Mucosa of descending colon (tissue), 3 donors: ENCODE measurements around the gene NRTN. TPM values are rescaled to one million over a fixed set of nuclear protein-coding genes. Genes with fewer than 3 reads are reported as not detected.

Experiments
- ATAC-seq: fragments of 200-7000 bp; cut with Tn5 transposase; one replicate; pipeline ENCODE4 v1.9.1; 2020; ENCODE audit warnings: mild to moderate bottlenecking, moderate library complexity
- DNase-seq, 3 donors: peaks; one replicate each; pipeline ENCODE4 v3.0.0-alpha.2; 2020
- H3K36me3 ChIP-seq: fragments of 200-600 bp; one replicate; pipeline ENCODE4 v1.8.0; 2021; ENCODE audit warnings: low read depth, mild to moderate bottlenecking
- H3K4me1 ChIP-seq: fragments of 200-600 bp; one replicate; pipeline ENCODE4 v1.8.0; 2021; ENCODE audit warnings: low read depth, mild to moderate bottlenecking
- H3K4me3 ChIP-seq: fragments of 200-600 bp; one replicate; pipeline ENCODE4 v1.8.0; 2021; ENCODE audit warnings: mild to moderate bottlenecking
- H3K9me3 ChIP-seq: fragments of 200-600 bp; one replicate; pipeline ENCODE4 v1.8.0; 2021; ENCODE audit warnings: mild to moderate bottlenecking
- CTCF ChIP-seq: fragments of 200-600 bp; IDR thresholded peaks from one replicate; pipeline ENCODE4 v1.8.0; 2022; ENCODE audit warnings: antibody characterized with exemption, mild to moderate bottlenecking
- intact Hi-C, 2 donors: fragments of 100-400 bp; cut with DNase I in 1 of 2; cut with micrococcal nuclease in 1 of 2; formaldehyde crosslinking; loops; one replicate each; pipeline versions ENCODE4 v1.11.0 to v1.11.1; 2022; cut with DNase I, micrococcal nuclease
- total RNA-seq, 3 donors: library from RNA; stranded (reverse); fragmentation: NEBNext Ultra II Directional in 2 of 3; extraction: Animal tissue kit (Norgen Biotek cat#: 25700) in 2 of 3; gene quantifications; one replicate each; pipeline versions ENCODE4 v1.2.1 to v1.2.4, GENCODE V29; 2021 to 2023
- donor health status: DM: no; HTN: no; CAD: no; lungs with moderate emphysema.
- donor health status: DM: no; HTN: no; CAD: no.
- donor health status: DM: no; HTN: yes; CAD: no.

Gene NRTN
- total RNA-seq, 3 donors from 2014 or later: 0.64 to 11.3 (median 1.4) TPM

GRCh38 chr19:5820785-5821184, 15.9 kb downstream of the NRTN start:
- H3K36me3 ChIP-seq: no peaks in the 10 kb centered on the region
- DNase-seq (no peak), ATAC-seq (no peak)
- no peaks in the 10 kb centered on the region for H3K9me3 ChIP-seq
- no peak for TF ChIP-seq CTCF
- no peaks in the 10 kb centered on the region for H3K4me1 ChIP-seq
- H3K4me3 ChIP-seq: no peak overlapping the region
- intact Hi-C loops: no loop called here

- ATAC-seq (no peak), DNase-seq (no peak)
- intact Hi-C loops: no loop called here
- Histone ChIP-seq H3K4me1 (peaks cover 3% of the 10 kb centered on the region), H3K36me3 (no peaks in the 10 kb centered on the region), H3K9me3 (no peaks in the 10 kb centered on the region), H3K4me3 (no peak overlapping the region)
- no peak for TF ChIP-seq CTCF
These were observed 16.8 kb downstream of the NRTN start for GRCh38 chr19:5821521-5822180.

DNA sequence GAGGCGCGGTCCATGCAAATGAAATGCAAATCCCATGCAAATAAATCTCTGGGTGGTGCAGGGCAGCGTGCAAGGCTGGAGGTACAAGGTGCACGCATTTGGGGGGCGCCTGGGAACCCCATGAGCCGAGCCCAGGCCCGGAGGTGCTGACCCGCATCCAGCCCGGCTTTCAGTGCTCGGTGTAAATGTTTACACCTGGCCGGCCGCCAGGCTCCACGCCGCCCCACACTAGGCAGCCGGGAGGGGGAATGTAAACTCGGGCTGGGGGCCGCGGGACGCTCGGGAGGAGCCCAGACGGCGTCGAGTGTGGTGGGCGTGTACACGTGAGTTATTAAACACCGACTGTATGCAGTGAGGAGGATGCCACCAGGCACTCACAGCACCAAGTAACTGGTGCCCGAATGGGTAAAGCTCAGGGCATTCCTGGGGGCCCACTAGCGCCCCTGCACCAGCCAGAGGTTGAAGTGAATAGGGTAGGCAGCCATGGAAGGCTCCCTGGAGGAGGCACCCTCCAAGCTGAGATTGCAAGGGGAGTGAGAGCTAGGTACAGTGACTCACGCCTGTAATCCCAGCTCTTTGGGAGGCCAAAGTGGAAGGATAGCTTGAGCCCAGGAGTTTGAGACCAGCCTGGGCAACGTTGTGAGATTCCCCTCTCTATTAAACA, 17.4 kb downstream of the NRTN start:
- no peak overlapping the region for H3K4me3 ChIP-seq
- H3K4me1 ChIP-seq: peaks cover 9% of the 10 kb centered on the region
- intact Hi-C loops: no loop called here
- H3K36me3 ChIP-seq: no peaks in the 10 kb centered on the region
- ATAC-seq: no peak
- DNase-seq: peak in 1 of 3 donors; percentile 52
- H3K9me3 ChIP-seq: no peaks in the 10 kb centered on the region
- no peak for TF ChIP-seq CTCF

- intact Hi-C loops: no loop called here
- ATAC-seq (peak; percentile 12), DNase-seq (peak in 1 of 3 donors; percentile 66)
- H3K4me1 ChIP-seq: peaks cover 14% of the 10 kb centered on the region
- H3K36me3 ChIP-seq: no peaks in the 10 kb centered on the region
- H3K4me3 ChIP-seq: no peak overlapping the region
- H3K9me3 ChIP-seq: no peaks in the 10 kb centered on the region
- TF ChIP-seq CTCF: no peak
These were observed 18.9 kb downstream of the NRTN start for GRCh38 chr19:5823579-5824281.

GRCh38 chr19:5824751-5825150, 19.9 kb downstream of the NRTN start:
- intact Hi-C loops: no loop called here
- DNase-seq (no peak), ATAC-seq (no peak)
- TF ChIP-seq CTCF: no peak
- no peak overlapping the region for H3K4me3 ChIP-seq
- peaks cover 19% of the 10 kb centered on the region for H3K4me1 ChIP-seq
- H3K9me3 ChIP-seq: no peaks in the 10 kb centered on the region
- H3K36me3 ChIP-seq: no peaks in the 10 kb centered on the region
